Endothelial cell of umbilical vein (primary cell): ENCODE data around the gene KANK3. TPM values are rescaled to one million over a fixed set of nuclear protein-coding genes. Genes with fewer than 3 reads are reported as not detected.

ENCODE experiments used
- BruUV-seq: library from RNA; stranded (reverse); fragments of 400-500 nt; replicated peaks from 2 replicates; lab custom pipeline; 2021; lab: Mats Ljungman, UMichigan
- CTCF ChIA-PET: fragments of 300-600, 350-600 bp; sonication (Branson Sonifier 250); formaldehyde crosslinking; loops from one replicate; lab custom pipeline; 2021; ENCODE audit warnings: antibody characterized with exemption, inconsistent platforms; lab: Charles Lee
- POLR2A ChIA-PET: fragments of 300-600, 350-600 bp; sonication (Branson Sonifier 250); formaldehyde crosslinking; loops from one replicate; lab custom pipeline; 2021; ENCODE audit warnings: antibody characterized with exemption, inconsistent platforms; lab: Charles Lee
- DNase-seq: peaks from one replicate; pipeline ENCODE4 v3.0.0-alpha.2; 2011; ENCODE audit warnings: low read depth, low spot score
- FAIRE-seq: peaks from 2 replicates; lab custom pipeline; 2011; peaks lifted over from hg19 to GRCh38; lab: Jason Lieb, UNC
- H2AFZ ChIP-seq: 2 replicates; pipeline ENCODE4 v1.6.0; 2012; ENCODE audit warnings: low read depth, low read length, control low read depth, inconsistent platforms
- H3K27ac ChIP-seq: 2 replicates; pipeline ENCODE4 v1.5.1; 2011; ENCODE audit warnings: low read depth, mild to moderate bottlenecking, control low read depth, low read length, moderate library complexity; ENCODE audit not compliant: insufficient read depth
- H3K27me3 ChIP-seq, 2 experiments: 2 replicates each; pipeline versions ENCODE4 v1.6.0 to v1.6.1; 2011; ENCODE audit warnings: low read length in 2 of 2, mixed read lengths in 1 of 2; ENCODE audit not compliant: control insufficient read depth in 2 of 2, insufficient read depth in 2 of 2
- H3K36me3 ChIP-seq, 2 experiments: 2 replicates in 1 of 2; 3 replicates in 1 of 2; pipeline ENCODE4 v1.5.1; 2011; ENCODE audit warnings: low read length in 2 of 2, mild to moderate bottlenecking in 1 of 2, moderate library complexity in 1 of 2; ENCODE audit not compliant: control insufficient read depth in 2 of 2, insufficient read depth in 2 of 2; ENCODE audit errors: extremely low read depth in 1 of 2
- H3K4me1 ChIP-seq: 3 replicates; pipeline ENCODE4 v1.5.1; 2011; ENCODE audit warnings: mild to moderate bottlenecking, low read length; ENCODE audit not compliant: control insufficient read depth, insufficient read depth; ENCODE audit errors: extremely low read depth
- H3K4me2 ChIP-seq: 2 replicates; pipeline ENCODE4 v1.6.1; 2011; ENCODE audit warnings: low read length, control low read depth, mixed read lengths; ENCODE audit not compliant: insufficient read depth
- H3K4me3 ChIP-seq, 3 experiments: fragments of 200-600 bp in 1 of 3; sonication (generic), shearing (Covaris generic) in 1 of 3; replicated peaks in 1 of 3; 2 replicates each; pipeline ENCODE4 v1.5.1; 2011 to 2016; ENCODE audit warnings: control low read depth in 3 of 3, low read length in 3 of 3, mild to moderate bottlenecking in 2 of 3, inconsistent platforms in 1 of 3, low read depth in 1 of 3, moderate library complexity in 1 of 3; ENCODE audit not compliant: insufficient read depth in 1 of 3
- H3K79me2 ChIP-seq: 2 replicates; pipeline ENCODE4 v1.6.0; 2012; ENCODE audit warnings: low read length, inconsistent platforms; ENCODE audit not compliant: control insufficient read depth, insufficient read depth
- H3K9ac ChIP-seq: replicated peaks from 2 replicates; pipeline ENCODE3; 2011; ENCODE audit warnings: low read length, control low read depth; ENCODE audit not compliant: insufficient read depth; ENCODE audit errors: extremely low read depth
- H3K9me1 ChIP-seq: replicated peaks from 3 replicates; pipeline ENCODE4 v1.6.0; 2011; ENCODE audit warnings: mild to moderate bottlenecking, low read length; ENCODE audit not compliant: control insufficient read depth, insufficient read depth; ENCODE audit errors: extremely low read depth
- H3K9me3 ChIP-seq: replicated peaks from 2 replicates; pipeline ENCODE4 v1.5.1; 2012; ENCODE audit warnings: low read length, inconsistent platforms; ENCODE audit not compliant: control insufficient read depth, insufficient read depth
- H4K20me1 ChIP-seq: replicated peaks from 2 replicates; pipeline ENCODE3; 2011; ENCODE audit warnings: mild to moderate bottlenecking, low read length; ENCODE audit not compliant: control insufficient read depth, insufficient read depth; ENCODE audit errors: extremely low read depth
- CTCF ChIP-seq, 2 donors: IDR thresholded peaks; 1 replicate in 1 of 2; 2 replicates in 1 of 2; pipeline ENCODE4 v1.5.1; 2011; ENCODE audit warnings: low read length in 2 of 2, mild to moderate bottlenecking in 2 of 2, moderate library complexity in 2 of 2, control low read depth in 1 of 2, inconsistent platforms in 1 of 2, low read depth in 1 of 2; ENCODE audit not compliant: insufficient read depth in 1 of 2; ENCODE audit errors: extremely low read depth in 1 of 2
- EZH2 ChIP-seq: IDR thresholded peaks from 2 replicates; pipeline ENCODE4 v1.6.1; 2012; ENCODE audit warnings: borderline replicate concordance, low read depth, mild to moderate bottlenecking, moderate library complexity, low read length, inconsistent platforms; ENCODE audit not compliant: severe bottlenecking
- FOS ChIP-seq: IDR thresholded peaks from 2 replicates; pipeline ENCODE4 v1.6.1; 2011; ENCODE audit warnings: mild to moderate bottlenecking, low read length, moderate library complexity, borderline replicate concordance; ENCODE audit not compliant: insufficient read depth
- GATA2 ChIP-seq: IDR thresholded peaks from 2 replicates; pipeline ENCODE4 v1.7.0; 2011; ENCODE audit warnings: low read depth, mild to moderate bottlenecking, moderate library complexity, mixed read lengths, low read length; ENCODE audit not compliant: insufficient read length, insufficient read depth
- JUN ChIP-seq: IDR thresholded peaks from 2 replicates; pipeline ENCODE4 v1.6.1; 2011; ENCODE audit warnings: borderline replicate concordance, low read depth; ENCODE audit not compliant: insufficient read length, insufficient read depth
- MAX ChIP-seq: IDR thresholded peaks from 2 replicates; pipeline ENCODE4 v1.6.1; 2011; ENCODE audit not compliant: insufficient read depth, insufficient read length
- POLR2A ChIP-seq: IDR thresholded peaks from 2 replicates; pipeline ENCODE4 v1.6.1; 2012; ENCODE audit warnings: low read depth, mild to moderate bottlenecking, control low read depth, low read length
- POLR2AphosphoS5 ChIP-seq: IDR thresholded peaks from 2 replicates; pipeline ENCODE4 v1.6.1; 2012; ENCODE audit warnings: low read depth, mild to moderate bottlenecking, control low read depth, low read length, moderate library complexity; ENCODE audit not compliant: insufficient read depth
- dilution Hi-C: fragments of 300-500 bp; cut with MboI; formaldehyde crosslinking; loops from one replicate; pipeline ENCODE4 v1.15.0; 2019; ENCODE audit warnings: low sequenced_read_pairs; ENCODE audit not compliant: extremely low pct_ligation_motif_present
- intact Hi-C: fragments of 100-400 bp; cut with micrococcal nuclease; formaldehyde crosslinking; loops from one replicate; pipeline ENCODE4 v1.10.0; 2022
- polyA plus RNA-seq, 4 experiments: library from polyadenylated mRNA; depleted of rRNA in 3 of 4; stranded (reverse) in 3 of 4; unstranded in 1 of 4; fragments of >200 nt; gene quantifications; 2 replicates each; pipeline versions ENCODE4 v1.2.1 to v1.2.3, GENCODE V29; 2011 to 2012; ENCODE audit warnings: missing spikeins in 1 of 4
- total RNA-seq: library from RNA; stranded (reverse); gene quantifications from 2 replicates; pipeline ENCODE4 v1.2.3, GENCODE V29; 2021

Gene KANK3
- total and polyA plus RNA-seq, 2 donors (not counting 3 experiments of a cell fraction or from before 2014, with no cell fraction given) = 22.1 to 30.0 TPM

- Histone ChIP-seq H3K9ac (no peak overlapping the region), H3K36me3 (peaks cover 5 to 11% of the 10 kb centered on the region in 2 experiments), H4K20me1 (no peaks in the 10 kb centered on the region), H3K9me3 (no peaks in the 10 kb centered on the region), H2AFZ (no peak overlapping the region), H3K4me2 (no peak overlapping the region), H3K27ac (no peak overlapping the region), H3K79me2 (peaks cover 26% of the 10 kb centered on the region), H3K9me1 (no peaks in the 10 kb centered on the region), H3K4me1 (peaks cover 18% of the 10 kb centered on the region), H3K4me3 (no peak overlapping the region), H3K27me3 (no peaks in the 10 kb centered on the region)
- dilution Hi-C loops = no loop called here
- TF ChIP-seq MAX = no peak
- TF ChIP-seq POLR2AphosphoS5 = no peak
- no peak for TF ChIP-seq POLR2A
- no peak for TF ChIP-seq CTCF (IDR thresholded peaks at IDR 0.05; ENCODE audit: extremely low read depth in 1 of 2, insufficient read depth in 1 of 2, low read depth in 1 of 2, low read length in 2 of 2)
- TF ChIP-seq GATA2 = no peak
- no peak for TF ChIP-seq EZH2
- TF ChIP-seq FOS = no peak
- no peak for TF ChIP-seq JUN
- DNase-seq = no peak
- no TSS peak for BruUV-seq
- POLR2A ChIA-PET = no interaction called here
- FAIRE-seq = no peak
- intact Hi-C loops = no loop called here
- CTCF ChIA-PET = no interaction called here
Observed at GRCh38 chr19:8325454-8325853, 17.6 kb downstream of the KANK3 start.
